Omental fat pad (tissue), 4 donors: Measurements from ENCODE around the gene CRIP1. TPM values are rescaled to one million over a fixed set of nuclear protein-coding genes. Genes with fewer than 3 reads are reported as not detected.

Source experiments
- ATAC-seq: fragments of 150-250 bp; one replicate; pipeline ENCODE4 v1.9.1; 2016; ENCODE audit warnings: mild to moderate bottlenecking, moderate library complexity; ENCODE audit not compliant: low FRiP score
- DNase-seq: peaks from one replicate; pipeline ENCODE4 v3.0.0-alpha.2; 2019; ENCODE audit warnings: low spot score
- CTCF ChIP-seq, 3 donors: fragments of 450-650 bp; IDR thresholded peaks; one replicate each; pipeline ENCODE4 v1.5.1; 2016 to 2017; ENCODE audit warnings: antibody characterized with exemption in 3 of 3, mild to moderate bottlenecking in 3 of 3, moderate library complexity in 2 of 3
- total RNA-seq, 4 donors: library from RNA; depleted of rRNA; stranded (reverse); fragments of >200 nt; gene quantifications; one replicate each; pipeline ENCODE4 v1.1.0, GENCODE V29; 2016

Gene CRIP1
- total RNA-seq, 4 donors from 2014 or later, result 18.5 to 88.6 (median 43.9) TPM

- DNase-seq, result no peak
- no peak for ATAC-seq
- TF ChIP-seq CTCF (IDR thresholded peaks at IDR 0.05), result no peak
Measured at GRCh38 chr14:105467249-105467941, 19.3 kb upstream of the CRIP1 start.

- ATAC-seq, result no peak
- no peak for TF ChIP-seq CTCF (IDR thresholded peaks at IDR 0.05)
- DNase-seq, result no peak
Measured at GRCh38 chr14:105467942-105468471, 18.7 kb upstream of the CRIP1 start.

GRCh38 chr14:105468621-105469241, 18.0 kb upstream of the CRIP1 start:
- ATAC-seq (no peak), DNase-seq (no peak)
- no peak for TF ChIP-seq CTCF (IDR thresholded peaks at IDR 0.05)

GRCh38 chr14:105469456-105470349, 17.0 kb upstream of the CRIP1 start:
- TF ChIP-seq CTCF (IDR thresholded peaks at IDR 0.05), result no peak
- DNase-seq (no peak), ATAC-seq (no peak)

- no peak for ATAC-seq
- DNase-seq, result no peak
- TF ChIP-seq CTCF (IDR thresholded peaks at IDR 0.05), result no peak
Measured at GRCh38 chr14:105470350-105471296, 16.1 kb upstream of the CRIP1 start.

- TF ChIP-seq CTCF (IDR thresholded peaks at IDR 0.05), result no peak
- DNase-seq (no peak), ATAC-seq (no peak)
Measured at GRCh38 chr14:105471297-105471821, 15.3 kb upstream of the CRIP1 start.
